Nephron progenitor cell (in vitro differentiated cells): Measurements from ENCODE around the gene RANBP6.
"Not testable (repeated sequence)": the region's sequence is repeated elsewhere in the genome, so short reads cannot be mapped to it uniquely, and the experiment has no call there.

Experiments
- DNase-seq: peaks from one replicate; pipeline ENCODE4 v3.0.0; 2021
- H3K27ac Mint-ChIP-seq: 2 replicates; pipeline ENCODE4 v1.8.0; 2021; ENCODE audit warnings: mild to moderate bottlenecking, moderate library complexity, mixed read lengths
- H3K27me3 Mint-ChIP-seq: 2 replicates; pipeline ENCODE4 v1.8.0; 2021; ENCODE audit warnings: mild to moderate bottlenecking, low read depth, mixed read lengths; ENCODE audit not compliant: poor library complexity
- H3K36me3 Mint-ChIP-seq: 2 replicates; pipeline ENCODE4 v1.8.0; 2021; ENCODE audit warnings: low read depth, mixed read lengths
- H3K4me1 Mint-ChIP-seq: 2 replicates; pipeline ENCODE4 v1.8.0; 2021; ENCODE audit warnings: mixed read lengths
- H3K4me3 Mint-ChIP-seq: 2 replicates; pipeline ENCODE4 v1.8.0; 2021; ENCODE audit warnings: mild to moderate bottlenecking, moderate library complexity, mixed read lengths
- H3K9me3 Mint-ChIP-seq: 2 replicates; pipeline ENCODE4 v1.8.0; 2021; ENCODE audit warnings: mild to moderate bottlenecking, moderate library complexity, mixed read lengths
- TF ChIP-seq, protein P1 (sequence below): fragments of 200-600 bp; sonication (generic); IDR thresholded peaks from 2 replicates; pipeline ENCODE4 v1.5.0; 2021; ENCODE audit warnings: antibody characterized with exemption

Gene RANBP6

GRCh38 chr9:6015278-6016157 is at the start of gene RANBP6:
Gene RANBP6 (minus strand): TSS chr9:6015624. CDS start chr9:6015607, 17 bp downstream.
- H3K4me3 Mint-ChIP-seq, result peak within 1 kb of the TSS; percentile 100
- peaks cover 41% of the 10 kb centered on the region for H3K4me1 Mint-ChIP-seq
- H3K36me3 Mint-ChIP-seq, result peaks cover 47% of the 10 kb centered on the region
- TF ChIP-seq, protein P1, sequence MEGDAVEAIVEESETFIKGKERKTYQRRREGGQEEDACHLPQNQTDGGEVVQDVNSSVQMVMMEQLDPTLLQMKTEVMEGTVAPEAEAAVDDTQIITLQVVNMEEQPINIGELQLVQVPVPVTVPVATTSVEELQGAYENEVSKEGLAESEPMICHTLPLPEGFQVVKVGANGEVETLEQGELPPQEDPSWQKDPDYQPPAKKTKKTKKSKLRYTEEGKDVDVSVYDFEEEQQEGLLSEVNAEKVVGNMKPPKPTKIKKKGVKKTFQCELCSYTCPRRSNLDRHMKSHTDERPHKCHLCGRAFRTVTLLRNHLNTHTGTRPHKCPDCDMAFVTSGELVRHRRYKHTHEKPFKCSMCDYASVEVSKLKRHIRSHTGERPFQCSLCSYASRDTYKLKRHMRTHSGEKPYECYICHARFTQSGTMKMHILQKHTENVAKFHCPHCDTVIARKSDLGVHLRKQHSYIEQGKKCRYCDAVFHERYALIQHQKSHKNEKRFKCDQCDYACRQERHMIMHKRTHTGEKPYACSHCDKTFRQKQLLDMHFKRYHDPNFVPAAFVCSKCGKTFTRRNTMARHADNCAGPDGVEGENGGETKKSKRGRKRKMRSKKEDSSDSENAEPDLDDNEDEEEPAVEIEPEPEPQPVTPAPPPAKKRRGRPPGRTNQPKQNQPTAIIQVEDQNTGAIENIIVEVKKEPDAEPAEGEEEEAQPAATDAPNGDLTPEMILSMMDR, result no peak
- no peaks in the 10 kb centered on the region for H3K27me3 Mint-ChIP-seq
- DNase-seq, result peak; percentile 93
- peak within 1 kb of the TSS; percentile 99 for H3K27ac Mint-ChIP-seq
- peaks cover 6% of the 10 kb centered on the region for H3K9me3 Mint-ChIP-seq

GRCh38 chr9:6063146-6063545 is 47.7 kb upstream of the RANBP6 start:
- peaks cover 30% of the 10 kb centered on the region for H3K9me3 Mint-ChIP-seq
- H3K4me1 Mint-ChIP-seq, H3K27me3 Mint-ChIP-seq, DNase-seq, H3K36me3 Mint-ChIP-seq, H3K4me3 Mint-ChIP-seq, H3K27ac Mint-ChIP-seq: not testable (repeated sequence)

DNA sequence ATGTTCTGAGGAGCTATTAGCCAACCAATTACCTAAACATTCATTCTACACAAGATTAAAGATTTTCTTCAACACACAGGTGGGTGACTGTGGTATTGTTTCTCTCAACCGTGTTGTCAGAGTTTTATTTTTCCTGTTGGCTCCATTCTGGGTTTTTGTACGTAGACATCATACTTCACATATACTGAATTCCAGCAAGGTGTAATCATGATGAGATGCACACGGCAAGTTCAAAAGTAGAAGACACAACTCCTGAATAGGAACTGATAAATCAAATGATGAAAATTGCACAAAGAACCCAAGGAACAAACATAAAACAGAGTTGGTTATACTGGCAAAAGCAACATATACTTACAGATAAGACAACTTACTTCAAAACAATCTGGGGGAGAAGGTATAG is 40.2 kb upstream of the RANBP6 start:
- TF ChIP-seq, protein P1, result no peak
- H3K4me1 Mint-ChIP-seq, result no peaks in the 10 kb centered on the region

GRCh38 chr9:6055216-6055615 is 39.8 kb upstream of the RANBP6 start:
- peak; percentile 42 for DNase-seq
- no peaks in the 10 kb centered on the region for H3K4me1 Mint-ChIP-seq
- H3K9me3 Mint-ChIP-seq, result peaks cover 5% of the 10 kb centered on the region
- no peaks in the 10 kb centered on the region for H3K27me3 Mint-ChIP-seq
- no peak overlapping the region for H3K27ac Mint-ChIP-seq
- TF ChIP-seq, protein P1, result peak; percentile 52
- no peaks in the 10 kb centered on the region for H3K36me3 Mint-ChIP-seq
- no peak overlapping the region for H3K4me3 Mint-ChIP-seq

More for the DNA sequence above, 40.2 kb upstream of the RANBP6 start:
- DNase-seq, result no peak
- peaks cover 7% of the 10 kb centered on the region for H3K9me3 Mint-ChIP-seq
- no peak overlapping the region for H3K4me3 Mint-ChIP-seq
- H3K36me3 Mint-ChIP-seq, result no peaks in the 10 kb centered on the region
- H3K27me3 Mint-ChIP-seq, result no peaks in the 10 kb centered on the region
- H3K27ac Mint-ChIP-seq, result no peak overlapping the region

GRCh38 chr9:6054280-6055099 is 39.1 kb upstream of the RANBP6 start:
- H3K9me3 Mint-ChIP-seq, result peaks cover 5% of the 10 kb centered on the region
- H3K36me3 Mint-ChIP-seq, result no peaks in the 10 kb centered on the region
- peak; percentile 75 for DNase-seq
- H3K27me3 Mint-ChIP-seq, result no peaks in the 10 kb centered on the region
- no peak overlapping the region for H3K27ac Mint-ChIP-seq
- no peaks in the 10 kb centered on the region for H3K4me1 Mint-ChIP-seq
- no peak overlapping the region for H3K4me3 Mint-ChIP-seq
- TF ChIP-seq, protein P1, result peak; percentile 76

DNA sequence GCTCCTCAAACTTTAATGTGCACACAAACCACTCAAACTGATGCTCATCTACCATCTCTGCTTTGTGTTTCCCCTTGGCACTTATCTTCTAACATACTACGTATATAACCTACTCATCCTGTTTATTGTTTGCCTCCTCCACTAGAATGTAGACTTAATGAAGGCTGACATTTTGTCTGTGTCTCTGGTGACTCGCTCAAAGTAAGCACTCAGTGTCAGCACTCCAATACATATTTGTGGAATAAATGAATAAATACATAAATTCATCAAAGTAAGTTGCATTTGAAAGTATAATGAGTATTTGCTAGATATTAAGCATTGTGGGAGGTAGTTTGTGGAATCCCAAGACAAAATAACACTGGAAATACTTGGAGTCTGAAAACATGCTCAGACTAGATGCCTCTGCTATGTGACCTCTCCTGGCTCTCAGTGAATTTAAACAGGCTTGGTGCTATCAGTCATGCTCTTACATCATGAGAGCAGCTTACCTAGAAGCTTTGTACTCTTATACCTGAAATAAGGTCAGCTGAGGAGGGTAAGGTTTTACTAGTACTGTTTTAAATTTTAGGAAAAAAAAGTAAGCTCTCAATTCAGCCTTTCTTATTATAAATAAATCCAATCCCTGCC is 37.0 kb upstream of the RANBP6 start:
- no peak overlapping the region for H3K4me3 Mint-ChIP-seq
- TF ChIP-seq, protein P1, result no peak
- H3K9me3 Mint-ChIP-seq, result no peaks in the 10 kb centered on the region
- no peaks in the 10 kb centered on the region for H3K36me3 Mint-ChIP-seq
- DNase-seq, result no peak
- H3K4me1 Mint-ChIP-seq, result no peaks in the 10 kb centered on the region
- H3K27me3 Mint-ChIP-seq, result peaks cover 4% of the 10 kb centered on the region
- H3K27ac Mint-ChIP-seq, result no peak overlapping the region
